ENCODE results near the gene ZBTB12.

The ZBTB12 gene

DNA sequence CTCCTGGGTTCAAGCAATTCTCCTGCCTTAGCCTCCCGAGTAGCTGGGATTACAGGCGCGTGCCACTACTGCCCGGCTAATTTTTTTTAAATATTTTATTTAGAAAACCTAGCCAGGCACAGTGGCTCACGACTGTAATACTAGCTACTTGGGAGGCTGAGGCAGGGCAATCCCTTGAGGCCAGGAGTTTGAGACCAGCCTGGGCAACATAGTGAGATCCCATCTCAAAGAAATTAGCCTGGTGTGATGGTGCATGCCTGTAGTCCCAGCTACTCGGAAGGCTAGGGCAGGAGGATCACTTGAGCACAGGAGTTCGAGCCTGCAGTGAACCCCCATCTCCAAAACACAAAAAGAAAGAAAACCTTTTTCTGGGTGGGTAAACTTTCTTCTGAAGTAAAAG is 25.5 kb downstream of the ZBTB12 start:
- no peak overlapping the region for H3K4me3 ChIP-seq (replicated peaks in 1 of 2; ENCODE audit: low read depth in 2 of 2, low read length in 2 of 2)
- TF ChIP-seq, protein P1, sequence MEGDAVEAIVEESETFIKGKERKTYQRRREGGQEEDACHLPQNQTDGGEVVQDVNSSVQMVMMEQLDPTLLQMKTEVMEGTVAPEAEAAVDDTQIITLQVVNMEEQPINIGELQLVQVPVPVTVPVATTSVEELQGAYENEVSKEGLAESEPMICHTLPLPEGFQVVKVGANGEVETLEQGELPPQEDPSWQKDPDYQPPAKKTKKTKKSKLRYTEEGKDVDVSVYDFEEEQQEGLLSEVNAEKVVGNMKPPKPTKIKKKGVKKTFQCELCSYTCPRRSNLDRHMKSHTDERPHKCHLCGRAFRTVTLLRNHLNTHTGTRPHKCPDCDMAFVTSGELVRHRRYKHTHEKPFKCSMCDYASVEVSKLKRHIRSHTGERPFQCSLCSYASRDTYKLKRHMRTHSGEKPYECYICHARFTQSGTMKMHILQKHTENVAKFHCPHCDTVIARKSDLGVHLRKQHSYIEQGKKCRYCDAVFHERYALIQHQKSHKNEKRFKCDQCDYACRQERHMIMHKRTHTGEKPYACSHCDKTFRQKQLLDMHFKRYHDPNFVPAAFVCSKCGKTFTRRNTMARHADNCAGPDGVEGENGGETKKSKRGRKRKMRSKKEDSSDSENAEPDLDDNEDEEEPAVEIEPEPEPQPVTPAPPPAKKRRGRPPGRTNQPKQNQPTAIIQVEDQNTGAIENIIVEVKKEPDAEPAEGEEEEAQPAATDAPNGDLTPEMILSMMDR (IDR thresholded peaks at IDR 0.05; ENCODE audit: low read depth, low read length), result no peak
- DNase-seq (ENCODE audit: low read depth in 2 of 2), result no peak

DNA sequence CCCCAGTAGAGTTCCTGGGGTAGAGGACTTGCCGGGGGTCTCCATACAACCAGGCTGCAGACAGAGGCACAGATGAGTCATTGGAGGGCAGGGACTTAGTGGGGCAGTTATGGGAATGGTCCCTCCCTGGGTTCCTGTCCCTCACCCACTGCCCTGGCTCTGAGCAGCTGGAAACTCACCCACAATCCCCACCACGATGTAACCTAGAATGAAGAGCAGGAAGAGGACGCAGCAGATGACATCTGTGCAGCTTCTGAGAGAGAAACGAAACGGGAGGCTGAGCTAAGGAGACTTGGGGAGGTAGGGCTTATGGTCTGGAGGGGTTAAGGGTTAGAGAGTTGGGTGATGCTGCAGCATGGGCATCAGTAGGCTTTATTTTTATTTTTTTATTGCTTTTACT is 26.0 kb downstream of the ZBTB12 start:
- TF ChIP-seq, protein P1 (IDR thresholded peaks at IDR 0.05; ENCODE audit: low read depth, low read length), result no peak
- no peak for DNase-seq (ENCODE audit: low read depth in 2 of 2)
- H3K4me3 ChIP-seq (replicated peaks in 1 of 2; ENCODE audit: low read depth in 2 of 2, low read length in 2 of 2), result no peak overlapping the region

DNA sequence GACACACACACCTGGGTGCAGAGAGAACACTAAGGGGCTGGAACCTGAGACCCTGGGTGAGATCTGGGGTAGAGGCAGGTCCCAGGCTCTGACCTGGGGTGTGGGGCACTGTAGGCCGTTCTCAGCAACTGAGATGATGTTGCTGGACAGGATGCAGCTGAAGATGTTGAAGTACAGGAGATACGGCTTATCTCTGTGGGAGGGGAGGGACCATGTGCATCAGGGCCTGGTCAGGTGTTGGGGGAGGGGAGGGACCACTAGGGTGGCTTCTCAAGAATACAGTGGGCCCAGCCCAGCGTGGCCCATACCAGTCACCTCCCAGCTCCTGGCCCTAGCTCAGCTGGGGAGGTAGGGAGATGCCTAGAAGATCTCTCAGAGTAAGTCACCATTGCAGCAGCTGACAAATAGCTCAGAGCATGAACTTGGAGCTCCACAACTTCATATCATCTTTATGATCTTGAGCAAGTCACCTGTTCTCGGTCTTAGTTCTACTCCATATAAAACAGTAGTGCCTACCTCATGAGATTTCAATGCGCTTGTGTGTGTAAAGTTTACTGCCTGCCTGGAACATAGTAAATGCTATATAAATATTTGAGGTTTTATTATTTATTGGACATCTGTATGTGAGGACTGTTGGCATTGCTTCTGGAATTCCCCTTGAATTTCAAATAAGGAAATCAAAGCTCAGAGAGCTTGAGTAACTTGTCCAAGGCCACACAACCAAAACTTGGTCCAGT is 26.9 kb downstream of the ZBTB12 start:
- no peak overlapping the region for H3K4me3 ChIP-seq (replicated peaks in 1 of 2; ENCODE audit: low read depth in 2 of 2, low read length in 2 of 2)
- no peak for DNase-seq (ENCODE audit: low read depth in 2 of 2)
- TF ChIP-seq, protein P1 (IDR thresholded peaks at IDR 0.05; ENCODE audit: low read depth, low read length), result no peak

DNA sequence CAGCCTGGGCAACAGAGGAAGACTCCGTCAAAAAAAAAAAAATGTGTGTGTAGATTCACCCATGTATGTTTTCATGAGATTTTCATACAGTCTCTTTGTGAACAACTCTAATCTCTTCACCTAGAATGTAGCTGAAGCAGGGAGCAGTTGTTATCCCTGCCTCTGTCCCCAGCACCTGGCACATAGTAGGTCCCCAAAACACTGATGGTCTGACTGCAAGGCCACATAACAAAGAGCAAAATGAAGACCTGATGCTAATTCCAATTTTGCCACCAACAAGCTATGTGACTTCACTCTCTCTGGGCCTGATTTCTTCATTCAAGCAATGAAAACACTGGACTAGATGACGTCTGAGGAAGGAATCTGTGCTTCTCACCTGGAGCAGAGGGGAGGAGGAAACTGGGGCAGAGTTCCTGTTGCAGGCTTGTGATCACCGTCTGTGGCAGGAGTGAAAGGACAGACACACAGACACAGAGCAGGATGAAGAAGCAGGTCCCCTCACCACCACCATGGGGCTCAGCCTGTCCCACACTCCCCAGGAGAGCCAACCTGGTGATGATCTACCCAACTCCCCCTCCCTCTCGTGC is 27.7 kb downstream of the ZBTB12 start:
- TF ChIP-seq, protein P1 (IDR thresholded peaks at IDR 0.05; ENCODE audit: low read depth, low read length), result no peak
- H3K4me3 ChIP-seq (replicated peaks in 1 of 2; ENCODE audit: low read depth in 2 of 2, low read length in 2 of 2), result no peak overlapping the region
- DNase-seq (ENCODE audit: low read depth in 2 of 2), result no peak

DNA sequence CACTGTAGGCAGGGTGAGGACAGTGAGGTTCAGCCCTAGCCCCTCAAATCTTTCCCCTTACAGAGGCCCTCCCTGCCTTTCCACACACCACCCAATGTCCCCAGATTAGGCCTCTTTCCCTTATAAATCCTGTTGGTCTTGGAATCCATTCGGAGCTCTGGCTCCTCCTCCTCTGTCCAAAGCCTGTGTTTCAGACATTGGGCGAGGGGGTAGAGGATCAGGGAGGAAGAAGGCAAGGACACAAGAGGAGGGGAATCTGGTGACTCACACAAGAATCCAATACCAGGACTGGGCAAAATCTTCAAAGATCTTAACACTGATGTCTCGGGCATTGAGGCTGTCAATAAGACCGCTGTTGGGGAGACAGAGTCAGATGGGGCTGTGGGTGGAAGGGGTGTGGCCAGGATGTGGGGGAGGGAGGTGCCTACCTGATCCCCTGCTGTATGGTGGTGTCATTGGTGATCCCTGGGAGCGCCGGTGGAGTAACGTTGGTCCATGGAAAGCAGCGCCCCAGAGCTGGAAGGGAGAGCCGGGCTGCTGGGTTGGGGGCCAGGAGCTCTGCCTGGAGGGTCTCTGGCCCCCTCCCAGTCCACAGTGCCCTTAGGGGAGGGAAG is 30.7 kb downstream of the ZBTB12 start:
- TF ChIP-seq, protein P1 (IDR thresholded peaks at IDR 0.05; ENCODE audit: low read depth, low read length), result no peak
- no peak overlapping the region for H3K4me3 ChIP-seq (replicated peaks in 1 of 2; ENCODE audit: low read depth in 2 of 2, low read length in 2 of 2)
- DNase-seq (ENCODE audit: low read depth in 2 of 2), result peak; percentile 6 to 21

DNA sequence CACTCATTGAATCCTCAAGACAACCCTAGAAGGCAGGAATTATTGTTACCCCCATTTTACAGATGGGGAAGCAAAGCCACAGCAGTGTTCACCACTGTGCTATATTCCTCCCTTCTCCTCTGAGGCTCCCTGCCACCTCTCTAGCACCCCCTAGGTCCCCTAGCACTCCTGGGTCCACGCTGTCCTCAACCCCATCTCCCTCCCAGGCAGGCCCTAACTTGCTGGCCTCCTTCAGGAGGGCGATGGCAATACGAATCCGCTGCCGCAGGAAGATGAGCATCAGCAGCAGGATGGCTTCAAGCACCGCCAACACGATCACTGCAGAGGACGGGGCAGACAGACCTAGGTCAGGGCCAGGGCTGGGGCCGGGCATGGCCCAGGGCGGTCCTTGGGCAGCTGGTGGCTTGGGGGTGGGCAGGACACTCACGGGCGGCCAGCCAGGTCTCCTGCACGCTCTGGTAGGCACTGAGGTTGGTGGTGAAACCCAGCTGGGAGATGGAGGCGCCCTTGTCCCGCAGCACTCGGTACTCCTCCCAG is 31.4 kb downstream of the ZBTB12 start:
- DNase-seq (ENCODE audit: low read depth in 2 of 2), result no peak
- H3K4me3 ChIP-seq (replicated peaks in 1 of 2; ENCODE audit: low read depth in 2 of 2, low read length in 2 of 2), result no peak overlapping the region
- TF ChIP-seq, protein P1 (IDR thresholded peaks at IDR 0.05; ENCODE audit: low read depth, low read length), result no peak
